Kasumi-1 (cell line): ENCODE results near the gene AK8.

Experiments
- DNase-seq, 2 experiments: peaks; one replicate each; lab custom pipeline; 2025; lab: John Stamatoyannopoulos, UW

The AK8 gene

GRCh38 chr9:132857616-132858342 is 20.3 kb downstream of the AK8 start:
- DNase-seq, result no peak

- no peak for DNase-seq
Measured at GRCh38 chr9:132857031-132857430, 21.1 kb downstream of the AK8 start.

GRCh38 chr9:132855904-132856303 is 22.2 kb downstream of the AK8 start:
- no peak for DNase-seq

GRCh38 chr9:132854832-132855231 is 23.3 kb downstream of the AK8 start:
- no peak for DNase-seq

- no peak for DNase-seq
Measured at GRCh38 chr9:132853482-132853881, 24.6 kb downstream of the AK8 start.

- DNase-seq, result no peak
Measured at GRCh38 chr9:132849185-132849706, 28.8 kb downstream of the AK8 start.

- no peak for DNase-seq
Measured at GRCh38 chr9:132846918-132847515, 31.1 kb downstream of the AK8 start.

- no peak for DNase-seq
Measured at GRCh38 chr9:132846109-132846917, 31.8 kb downstream of the AK8 start.

GRCh38 chr9:132842124-132843044 is 35.7 kb downstream of the AK8 start:
- no peak for DNase-seq

GRCh38 chr9:132840980-132841379 is 37.1 kb downstream of the AK8 start:
- no peak for DNase-seq

- DNase-seq, result no peak
Measured at GRCh38 chr9:132838291-132838690, 39.8 kb downstream of the AK8 start.

- no peak for DNase-seq
Measured at GRCh38 chr9:132837501-132838286, 40.4 kb downstream of the AK8 start.

GRCh38 chr9:132834343-132834742 is 43.7 kb downstream of the AK8 start:
- DNase-seq, result no peak

- DNase-seq, result no peak
Measured at GRCh38 chr9:132833550-132834121, 44.4 kb downstream of the AK8 start.

GRCh38 chr9:132832171-132832881 is 45.8 kb downstream of the AK8 start:
- DNase-seq, result no peak

GRCh38 chr9:132828201-132828770 is 49.8 kb downstream of the AK8 start:
- DNase-seq, result no peak

- no peak for DNase-seq
Measured at GRCh38 chr9:132827366-132827765, 50.7 kb downstream of the AK8 start.

- DNase-seq, result no peak
Measured at GRCh38 chr9:132826621-132827365, 51.3 kb downstream of the AK8 start.

- no peak for DNase-seq
Measured at GRCh38 chr9:132826131-132826530, 52.0 kb downstream of the AK8 start.
